OCI-LY1 (cell line): ENCODE results near the gene HLCS.

Experiments used
- EZH2 ChIP-seq: fragments of 200-600 bp; sonication (generic), shearing (Covaris generic); IDR thresholded peaks from 2 replicates; pipeline ENCODE4 v1.8.0; 2017; ENCODE audit warnings: borderline replicate concordance, mixed run types, mild to moderate bottlenecking, antibody characterized with exemption, low read length, moderate library complexity, mixed read lengths
- TF ChIP-seq, protein P1 (sequence below): fragments of 200-600 bp; sonication (generic), shearing (Covaris generic); IDR thresholded peaks from 2 replicates; pipeline ENCODE4 v1.5.1; 2017; ENCODE audit warnings: mild to moderate bottlenecking, antibody characterized with exemption, low read length, moderate library complexity, mixed read lengths

DNA sequence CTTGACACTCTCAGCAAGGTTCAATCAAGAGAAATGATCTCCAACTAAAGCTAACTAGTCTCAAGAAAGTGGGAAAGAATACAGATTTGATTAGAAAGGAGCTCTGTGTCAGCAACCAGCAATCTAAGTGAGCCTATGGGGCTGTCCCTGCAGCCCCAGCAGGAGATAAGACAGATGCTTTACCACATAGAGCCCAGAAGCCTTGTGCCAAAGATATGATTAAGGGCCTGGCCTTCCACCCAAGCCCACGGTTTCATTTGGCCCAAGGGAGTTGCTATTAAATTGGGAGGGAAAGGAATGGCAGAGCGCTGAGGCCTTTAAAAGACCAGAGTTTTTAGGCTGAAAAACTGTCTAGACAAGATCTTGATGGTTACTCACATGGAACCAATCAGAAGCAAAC lies 74.8 kb downstream of the HLCS start:
- TF ChIP-seq, protein P1, sequence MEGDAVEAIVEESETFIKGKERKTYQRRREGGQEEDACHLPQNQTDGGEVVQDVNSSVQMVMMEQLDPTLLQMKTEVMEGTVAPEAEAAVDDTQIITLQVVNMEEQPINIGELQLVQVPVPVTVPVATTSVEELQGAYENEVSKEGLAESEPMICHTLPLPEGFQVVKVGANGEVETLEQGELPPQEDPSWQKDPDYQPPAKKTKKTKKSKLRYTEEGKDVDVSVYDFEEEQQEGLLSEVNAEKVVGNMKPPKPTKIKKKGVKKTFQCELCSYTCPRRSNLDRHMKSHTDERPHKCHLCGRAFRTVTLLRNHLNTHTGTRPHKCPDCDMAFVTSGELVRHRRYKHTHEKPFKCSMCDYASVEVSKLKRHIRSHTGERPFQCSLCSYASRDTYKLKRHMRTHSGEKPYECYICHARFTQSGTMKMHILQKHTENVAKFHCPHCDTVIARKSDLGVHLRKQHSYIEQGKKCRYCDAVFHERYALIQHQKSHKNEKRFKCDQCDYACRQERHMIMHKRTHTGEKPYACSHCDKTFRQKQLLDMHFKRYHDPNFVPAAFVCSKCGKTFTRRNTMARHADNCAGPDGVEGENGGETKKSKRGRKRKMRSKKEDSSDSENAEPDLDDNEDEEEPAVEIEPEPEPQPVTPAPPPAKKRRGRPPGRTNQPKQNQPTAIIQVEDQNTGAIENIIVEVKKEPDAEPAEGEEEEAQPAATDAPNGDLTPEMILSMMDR: no peak
- no peak for TF ChIP-seq EZH2
